B cell (primary cell): ENCODE data around the gene GHR. TPM values are rescaled to one million over a fixed set of nuclear protein-coding genes. Genes with fewer than 3 reads are reported as not detected.

ENCODE experiments used
- ATAC-seq: fragments of 200-7000 bp; cut with Tn5 transposase; one replicate; pipeline ENCODE4 v1.10.0; 2021; ENCODE audit warnings: low read depth, mild to moderate bottlenecking, moderate number of reproducible peaks, moderate library complexity
- CTCF ChIA-PET: fragments of 350-600 bp; sonication (Branson Sonifier 250); formaldehyde crosslinking; loops from one replicate; lab custom pipeline; 2021; ENCODE audit warnings: antibody characterized with exemption, inconsistent platforms; lab: Charles Lee
- POLR2A ChIA-PET: fragments of 350-600 bp; sonication (Branson Sonifier 250); formaldehyde crosslinking; loops from one replicate; lab custom pipeline; 2021; ENCODE audit warnings: antibody characterized with exemption; lab: Charles Lee
- DNase-seq: peaks from one replicate; pipeline ENCODE4 v3.0.0; 2013
- H2AFZ ChIP-seq: 2 replicates; pipeline ENCODE4 v1.6.1; 2012; ENCODE audit warnings: mild to moderate bottlenecking, low read depth, low read length; ENCODE audit not compliant: insufficient read depth, poor library complexity, severe bottlenecking
- H3K27ac ChIP-seq, 2 donors: 1 replicate in 1 of 2; 2 replicates in 1 of 2; pipeline ENCODE4 v1.5.1; 2012 to 2013; ENCODE audit warnings: low read length in 2 of 2, mild to moderate bottlenecking in 2 of 2, moderate library complexity in 1 of 2
- H3K27me3 ChIP-seq, 4 experiments: fragments of 200-600 bp in 1 of 4; sonication (generic) in 1 of 4; replicated peaks in 1 of 4; 1 replicate in 2 of 4; 2 replicates in 2 of 4; pipeline versions ENCODE4 v1.6.1 to v1.7.0; 2013 to 2016; ENCODE audit warnings: low read length in 3 of 4, mild to moderate bottlenecking in 2 of 4, mixed read lengths in 1 of 4, moderate library complexity in 1 of 4; ENCODE audit not compliant: insufficient read depth in 4 of 4, control insufficient read depth in 3 of 4; ENCODE audit errors: control extremely low read depth in 1 of 4
- H3K36me3 ChIP-seq, 2 experiments: replicated peaks in 1 of 2; 1 replicate in 1 of 2; 2 replicates in 1 of 2; pipeline versions ENCODE4 v1.6.1 to v1.7.1; 2013; ENCODE audit warnings: low read length in 1 of 2; ENCODE audit not compliant: insufficient read depth in 2 of 2, control insufficient read depth in 1 of 2; ENCODE audit errors: control extremely low read depth in 1 of 2, extremely low read depth in 1 of 2
- H3K4me1 ChIP-seq, 2 donors: fragments of 200-600 bp in 1 of 2; sonication (generic) in 1 of 2; 1 replicate in 1 of 2; 2 replicates in 1 of 2; pipeline versions ENCODE4 v1.5.1 to v1.6.1; 2013 to 2017; ENCODE audit warnings: low read length in 2 of 2; ENCODE audit not compliant: control insufficient read depth in 2 of 2, insufficient read depth in 2 of 2
- H3K4me2 ChIP-seq: replicated peaks from 2 replicates; pipeline ENCODE3; 2012; ENCODE audit warnings: mild to moderate bottlenecking, low read depth, low read length; ENCODE audit not compliant: poor library complexity, severe bottlenecking
- H3K4me3 ChIP-seq, 5 experiments: fragments of 200-600 bp in 1 of 5; sonication (generic) in 1 of 5; 1 replicate in 3 of 5; 2 replicates in 2 of 5; pipeline versions ENCODE4 v1.5.1 to v1.7.0; 2011 to 2016; ENCODE audit warnings: low read length in 4 of 5, mild to moderate bottlenecking in 4 of 5, low read depth in 2 of 5, control low read depth in 1 of 5, moderate library complexity in 1 of 5; ENCODE audit not compliant: insufficient read depth in 1 of 5; ENCODE audit errors: control extremely low read depth in 1 of 5, extremely low read depth in 1 of 5
- H3K79me2 ChIP-seq: fragments of 200-600 bp; sonication (generic); one replicate; pipeline ENCODE4 v1.6.0; 2016; ENCODE audit warnings: low read length; ENCODE audit not compliant: control insufficient read depth, insufficient read depth
- H3K9ac ChIP-seq: fragments of 200-600 bp; sonication (generic); 2 replicates; pipeline ENCODE4 v1.6.1; 2017; ENCODE audit warnings: mild to moderate bottlenecking, low read length, moderate library complexity
- H3K9me3 ChIP-seq, 3 donors: one replicate each; pipeline versions ENCODE4 v1.6.1 to v1.7.1; 2013; ENCODE audit warnings: low read length in 2 of 3; ENCODE audit not compliant: control insufficient read depth in 2 of 3, insufficient read depth in 1 of 3; ENCODE audit errors: control extremely low read depth in 1 of 3
- H4K20me1 ChIP-seq: 2 replicates; pipeline ENCODE4 v1.6.0; 2012; ENCODE audit warnings: mild to moderate bottlenecking, low read length; ENCODE audit not compliant: insufficient read depth, control insufficient read depth, poor library complexity, severe bottlenecking
- H3K27ac Mint-ChIP-seq: one replicate; pipeline ENCODE4 v1.8.0; 2021; ENCODE audit warnings: mixed read lengths
- H3K27me3 Mint-ChIP-seq: one replicate; pipeline ENCODE4 v1.8.0; 2021; ENCODE audit warnings: mixed read lengths
- H3K4me1 Mint-ChIP-seq: one replicate; pipeline ENCODE4 v1.8.0; 2021; ENCODE audit warnings: mixed read lengths
- H3K4me3 Mint-ChIP-seq: one replicate; pipeline ENCODE4 v1.8.0; 2021; ENCODE audit warnings: mixed read lengths
- H3K9me3 Mint-ChIP-seq: one replicate; pipeline ENCODE4 v1.8.0; 2022; ENCODE audit warnings: mixed read lengths; ENCODE audit not compliant: insufficient read depth
- EZH2 ChIP-seq: IDR thresholded peaks from 2 replicates; pipeline ENCODE4 v1.6.1; 2012; ENCODE audit warnings: borderline replicate concordance, low read depth, mild to moderate bottlenecking, moderate library complexity, low read length; ENCODE audit not compliant: insufficient read depth, poor library complexity, severe bottlenecking
- whole genome bisulfite sequencing: methylation state at CpG from one replicate; pipeline ENCODE4 v1.1.5; 2013; ENCODE audit warnings: missing lambda C conversion rate; ENCODE audit not compliant: insufficient coverage; 5-methylcytosine and 5-hydroxymethylcytosine counted together
- intact Hi-C: fragments of 100-400 bp; cut with micrococcal nuclease; formaldehyde crosslinking; loops from one replicate; pipeline ENCODE4 v1.10.0; 2022
- polyA plus RNA-seq: library from polyadenylated mRNA; depleted of rRNA; stranded (reverse); fragments of >200 nt; gene quantifications from 2 replicates; pipeline ENCODE4 v1.2.3, GENCODE V29; 2012
- total RNA-seq, 2 donors: library from RNA; stranded (reverse); fragments of 120-200 nt in 1 of 2; gene quantifications; 1 replicate in 1 of 2; 2 replicates in 1 of 2; pipeline versions ENCODE4 v1.2.3 to v1.2.4, GENCODE V29; 2013 to 2022
- TF ChIP-seq, protein P1 (sequence below): fragments of 200-600 bp; IDR thresholded peaks from one replicate; pipeline ENCODE4 v1.8.0; 2022; ENCODE audit warnings: antibody characterized with exemption, mild to moderate bottlenecking

The GHR gene
- total and polyA plus RNA-seq, 2 donors (not counting 1 experiment from before 2014, with no cell fraction given), result not detected

- no peaks in the 10 kb centered on the region for H3K9me3 Mint-ChIP-seq
- Histone ChIP-seq H4K20me1 (no peaks in the 10 kb centered on the region), H3K9me3 (no peaks in the 10 kb centered on the region), H3K27ac (no peak overlapping the region), H2AFZ (no peak overlapping the region), H3K4me2 (no peak overlapping the region), H3K4me3 (no peak overlapping the region), H3K79me2 (no peaks in the 10 kb centered on the region), H3K36me3 (no peaks in the 10 kb centered on the region), H3K9ac (no peak overlapping the region), H3K4me1 (peaks cover 4 to 7% of the 10 kb centered on the region in 2 donors), H3K27me3 (no peaks in the 10 kb centered on the region)
- no peak for ATAC-seq
- CTCF ChIA-PET, result no interaction called here
- TF ChIP-seq, protein P1, sequence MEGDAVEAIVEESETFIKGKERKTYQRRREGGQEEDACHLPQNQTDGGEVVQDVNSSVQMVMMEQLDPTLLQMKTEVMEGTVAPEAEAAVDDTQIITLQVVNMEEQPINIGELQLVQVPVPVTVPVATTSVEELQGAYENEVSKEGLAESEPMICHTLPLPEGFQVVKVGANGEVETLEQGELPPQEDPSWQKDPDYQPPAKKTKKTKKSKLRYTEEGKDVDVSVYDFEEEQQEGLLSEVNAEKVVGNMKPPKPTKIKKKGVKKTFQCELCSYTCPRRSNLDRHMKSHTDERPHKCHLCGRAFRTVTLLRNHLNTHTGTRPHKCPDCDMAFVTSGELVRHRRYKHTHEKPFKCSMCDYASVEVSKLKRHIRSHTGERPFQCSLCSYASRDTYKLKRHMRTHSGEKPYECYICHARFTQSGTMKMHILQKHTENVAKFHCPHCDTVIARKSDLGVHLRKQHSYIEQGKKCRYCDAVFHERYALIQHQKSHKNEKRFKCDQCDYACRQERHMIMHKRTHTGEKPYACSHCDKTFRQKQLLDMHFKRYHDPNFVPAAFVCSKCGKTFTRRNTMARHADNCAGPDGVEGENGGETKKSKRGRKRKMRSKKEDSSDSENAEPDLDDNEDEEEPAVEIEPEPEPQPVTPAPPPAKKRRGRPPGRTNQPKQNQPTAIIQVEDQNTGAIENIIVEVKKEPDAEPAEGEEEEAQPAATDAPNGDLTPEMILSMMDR, result no peak
- TF ChIP-seq EZH2, result no peak
- H3K27me3 Mint-ChIP-seq, result no peaks in the 10 kb centered on the region
- intact Hi-C loops, result no loop called here
- no peak overlapping the region for H3K27ac Mint-ChIP-seq
- WGBS, result no CpG with 5 or more reads among the region's 2 CpGs
- no peak for DNase-seq
- peaks cover 9% of the 10 kb centered on the region for H3K4me1 Mint-ChIP-seq
- no peak overlapping the region for H3K4me3 Mint-ChIP-seq
- POLR2A ChIA-PET, result no interaction called here
Measured at GRCh38 chr5:42759456-42759855, 336.2 kb downstream of the GHR start.

DNA sequence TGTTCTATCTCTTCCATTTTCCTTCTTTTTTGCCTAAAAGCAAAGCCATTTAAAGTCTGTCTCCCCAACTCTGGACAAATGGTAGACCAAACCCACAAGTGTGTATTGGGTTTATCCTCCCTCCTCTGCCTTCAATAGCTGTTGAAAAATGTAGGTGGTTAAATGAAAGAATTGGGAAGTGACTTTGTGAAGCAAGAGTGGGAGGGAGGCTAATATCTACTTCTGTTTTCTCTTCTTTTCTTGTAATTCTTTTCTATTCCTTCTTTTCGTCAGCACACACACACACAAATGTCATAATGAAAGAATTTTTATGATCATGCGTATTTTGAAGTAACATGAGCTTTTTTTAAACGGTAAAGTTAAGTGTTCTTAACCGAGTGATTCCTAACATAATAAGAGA lies 337.2 kb downstream of the GHR start:
- H3K27ac ChIP-seq, result no peak overlapping the region
- TF ChIP-seq, protein P1, result no peak
- no peak for TF ChIP-seq EZH2
- H3K9ac ChIP-seq, result no peak overlapping the region
- H3K4me1 ChIP-seq, result peaks cover 4 to 7% of the 10 kb centered on the region in 2 donors
- H4K20me1 ChIP-seq, result no peaks in the 10 kb centered on the region
- ChIA-PET POLR2A (no interaction called here), CTCF (interaction anchor here (0.6 to 1.2 kb wide), 2 partner anchors 9 to 177 kb away, joined by 3 read pairs; no protein-coding TSS in a partner anchor)
- ATAC-seq (no peak), DNase-seq (no peak)
- no peaks in the 10 kb centered on the region for H3K27me3 Mint-ChIP-seq
- no peaks in the 10 kb centered on the region for H3K9me3 ChIP-seq
- no peak overlapping the region for H3K27ac Mint-ChIP-seq
- H3K9me3 Mint-ChIP-seq, result no peaks in the 10 kb centered on the region
- H3K4me2 ChIP-seq, result no peak overlapping the region
- H3K27me3 ChIP-seq, result no peaks in the 10 kb centered on the region
- no peaks in the 10 kb centered on the region for H3K79me2 ChIP-seq
- intact Hi-C loops, result no loop called here
- H3K4me3 Mint-ChIP-seq, result no peak overlapping the region
- peaks cover 9% of the 10 kb centered on the region for H3K4me1 Mint-ChIP-seq
- no peaks in the 10 kb centered on the region for H3K36me3 ChIP-seq
- no peak overlapping the region for H2AFZ ChIP-seq
- no CpG with 5 or more reads among the region's 4 CpGs for WGBS
- H3K4me3 ChIP-seq, result no peak overlapping the region
